Brain microvascular endothelial cell (primary cell): ENCODE data around the gene ACSBG1.

ENCODE experiments used
- DNase-seq: peaks from one replicate; pipeline ENCODE4 v3.0.0-alpha.2; 2020
- H3K27ac ChIP-seq: fragments of 250-450 bp; sonication (Bioruptor Pico); 2 replicates; pipeline ENCODE4 v1.5.1; 2020; ENCODE audit warnings: mild to moderate bottlenecking, moderate library complexity
- H3K27me3 ChIP-seq: fragments of 250-450 bp; sonication (Bioruptor Pico); replicated peaks from 2 replicates; pipeline ENCODE4 v1.5.1; 2020; ENCODE audit warnings: mild to moderate bottlenecking
- H3K36me3 ChIP-seq: fragments of 250-450 bp; sonication (Bioruptor Pico); replicated peaks from 2 replicates; pipeline ENCODE4 v1.5.1; 2020; ENCODE audit warnings: mild to moderate bottlenecking
- H3K4me3 ChIP-seq: 2 replicates; pipeline ENCODE4 v1.5.1; 2011; ENCODE audit warnings: low read depth, mild to moderate bottlenecking, control low read depth, low read length, moderate library complexity
- in situ Hi-C: cut with HindIII; loops from 2 replicates; pipeline ENCODE4 v1.10.0; 2017; ENCODE audit warnings: low sequenced_read_pairs, low pct_ligation_motif_present
- TF ChIP-seq, protein P1 (sequence below): IDR thresholded peaks from 2 replicates; pipeline ENCODE4 v1.5.1; 2011; ENCODE audit warnings: low read depth, mild to moderate bottlenecking, moderate library complexity, low read length, control low read depth, inconsistent platforms; ENCODE audit errors: missing control alignments

The ACSBG1 gene

DNA sequence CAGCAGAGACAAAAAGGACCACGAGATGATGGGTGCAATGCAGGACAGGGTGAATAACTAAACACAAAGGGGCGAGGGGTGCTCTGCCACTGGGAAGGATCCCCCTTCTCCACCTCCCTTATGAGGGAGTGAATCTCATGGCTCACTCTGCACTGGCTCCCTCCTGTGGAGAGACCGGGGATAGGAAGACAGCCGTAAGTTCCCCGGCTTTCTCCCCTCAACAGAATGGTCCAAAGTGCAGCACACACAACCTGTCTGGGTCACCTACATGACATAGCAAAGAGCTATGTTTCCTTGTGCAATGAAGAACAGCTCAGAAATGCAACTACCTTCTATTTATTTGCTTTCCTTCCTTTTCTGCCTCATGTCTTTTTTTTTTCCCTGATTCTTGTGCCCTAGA is 7.8 kb upstream of the ACSBG1 start:
- TF ChIP-seq, protein P1, sequence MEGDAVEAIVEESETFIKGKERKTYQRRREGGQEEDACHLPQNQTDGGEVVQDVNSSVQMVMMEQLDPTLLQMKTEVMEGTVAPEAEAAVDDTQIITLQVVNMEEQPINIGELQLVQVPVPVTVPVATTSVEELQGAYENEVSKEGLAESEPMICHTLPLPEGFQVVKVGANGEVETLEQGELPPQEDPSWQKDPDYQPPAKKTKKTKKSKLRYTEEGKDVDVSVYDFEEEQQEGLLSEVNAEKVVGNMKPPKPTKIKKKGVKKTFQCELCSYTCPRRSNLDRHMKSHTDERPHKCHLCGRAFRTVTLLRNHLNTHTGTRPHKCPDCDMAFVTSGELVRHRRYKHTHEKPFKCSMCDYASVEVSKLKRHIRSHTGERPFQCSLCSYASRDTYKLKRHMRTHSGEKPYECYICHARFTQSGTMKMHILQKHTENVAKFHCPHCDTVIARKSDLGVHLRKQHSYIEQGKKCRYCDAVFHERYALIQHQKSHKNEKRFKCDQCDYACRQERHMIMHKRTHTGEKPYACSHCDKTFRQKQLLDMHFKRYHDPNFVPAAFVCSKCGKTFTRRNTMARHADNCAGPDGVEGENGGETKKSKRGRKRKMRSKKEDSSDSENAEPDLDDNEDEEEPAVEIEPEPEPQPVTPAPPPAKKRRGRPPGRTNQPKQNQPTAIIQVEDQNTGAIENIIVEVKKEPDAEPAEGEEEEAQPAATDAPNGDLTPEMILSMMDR, result peak; percentile 73
- Histone ChIP-seq H3K4me3 (no peak overlapping the region), H3K36me3 (no peaks in the 10 kb centered on the region), H3K27me3 (no peaks in the 10 kb centered on the region), H3K27ac (no peak overlapping the region)
- in situ Hi-C loops, result no loop called here
- DNase-seq, result no peak

DNA sequence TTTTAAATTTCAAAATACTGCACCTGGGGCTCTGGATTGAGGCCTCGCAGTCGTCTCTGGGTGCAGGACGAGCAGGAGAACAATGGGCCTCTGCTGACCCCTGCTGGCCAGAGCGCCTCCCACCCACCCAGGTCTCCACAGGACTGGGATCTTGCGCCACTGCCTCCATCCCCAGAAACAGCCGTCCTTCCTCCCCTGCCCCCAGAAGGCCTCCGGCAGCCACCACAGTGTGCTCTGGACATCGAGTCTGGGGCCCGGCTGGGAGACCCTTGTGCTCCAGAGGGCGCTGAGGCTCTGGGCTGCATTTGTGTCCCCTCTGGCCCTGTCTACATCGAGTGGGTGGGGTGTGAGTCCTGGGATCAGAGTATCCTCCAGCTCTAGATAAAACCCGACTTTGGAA is 6.7 kb upstream of the ACSBG1 start:
- peak; percentile 77 for DNase-seq
- Histone ChIP-seq H3K27me3 (no peaks in the 10 kb centered on the region), H3K36me3 (no peaks in the 10 kb centered on the region), H3K27ac (no peak overlapping the region), H3K4me3 (no peak overlapping the region)
- in situ Hi-C loops, result no loop called here
- TF ChIP-seq, protein P1, result peak; percentile 95

DNA sequence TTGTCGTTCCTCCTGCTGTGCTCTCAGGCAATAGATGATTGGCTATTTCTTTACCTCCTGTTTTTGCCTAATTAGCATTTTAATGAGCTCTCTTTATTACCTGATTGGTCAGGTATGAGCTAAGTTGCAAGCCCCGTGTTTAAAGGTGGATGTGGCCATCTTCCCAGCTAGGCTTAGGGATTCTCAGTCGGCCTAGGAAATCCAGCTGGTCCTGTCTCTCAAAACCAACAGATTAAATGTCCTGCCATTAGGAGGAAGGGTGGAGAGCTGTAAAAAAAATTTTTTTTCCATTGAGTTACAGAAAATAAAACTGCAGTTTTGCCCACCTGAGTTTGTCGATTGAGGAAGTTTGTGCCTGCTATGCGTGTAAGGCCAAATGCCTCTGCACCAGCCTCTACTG is 5.4 kb upstream of the ACSBG1 start:
- no peak for DNase-seq
- in situ Hi-C loops, result no loop called here
- H3K36me3 ChIP-seq, result no peaks in the 10 kb centered on the region
- H3K27ac ChIP-seq, result no peak overlapping the region
- TF ChIP-seq, protein P1, result no peak
- H3K4me3 ChIP-seq, result no peak overlapping the region
- H3K27me3 ChIP-seq, result peaks cover 4% of the 10 kb centered on the region

DNA sequence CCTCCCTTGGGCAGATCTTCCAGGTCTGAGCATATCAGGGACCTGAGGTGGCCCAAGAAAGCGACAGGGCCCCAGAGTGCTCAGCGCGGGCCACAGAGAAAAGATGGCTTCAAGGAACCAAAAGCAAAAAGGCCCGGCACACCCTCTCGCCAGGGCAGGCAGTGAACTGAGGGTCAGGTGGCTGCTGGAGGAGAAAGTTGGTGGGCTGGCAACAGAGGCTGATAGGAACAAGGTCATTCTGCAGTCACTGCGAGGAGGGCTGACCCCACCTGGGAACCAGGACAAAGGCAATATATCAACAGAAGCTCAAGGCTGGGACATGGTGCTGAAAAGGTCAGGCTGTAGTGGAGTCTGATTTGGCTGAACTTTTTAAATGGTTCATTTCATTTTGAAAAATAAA is 2.8 kb upstream of the ACSBG1 start:
- TF ChIP-seq, protein P1, result no peak
- DNase-seq, result no peak
- H3K27ac ChIP-seq, result no peak overlapping the region
- no peak overlapping the region for H3K4me3 ChIP-seq
- in situ Hi-C loops, result no loop called here
- H3K27me3 ChIP-seq, result peaks cover 10% of the 10 kb centered on the region
- no peaks in the 10 kb centered on the region for H3K36me3 ChIP-seq

DNA sequence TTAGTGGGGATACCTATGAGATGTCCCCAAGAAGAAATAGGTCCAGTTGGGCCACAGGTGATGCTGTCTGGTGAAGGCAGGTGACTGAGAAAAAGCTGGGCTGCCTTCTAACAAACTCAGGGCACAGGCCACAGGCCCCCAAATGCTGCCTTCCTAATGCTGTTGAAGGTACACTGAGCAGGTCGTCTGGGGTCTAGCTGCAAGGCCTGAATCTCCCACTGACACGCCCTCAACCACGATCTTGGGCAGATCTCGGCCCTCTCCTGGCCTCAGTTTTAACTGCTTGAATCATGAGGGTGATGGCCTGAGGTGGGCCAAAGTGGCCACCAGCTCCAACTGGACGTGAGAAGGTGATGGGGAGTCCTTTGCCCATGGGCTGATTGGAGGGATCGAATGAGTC is 2.1 kb upstream of the ACSBG1 start:
- in situ Hi-C loops, result no loop called here
- Histone ChIP-seq H3K4me3 (no peak overlapping the region), H3K36me3 (no peaks in the 10 kb centered on the region), H3K27me3 (peaks cover 10% of the 10 kb centered on the region), H3K27ac (no peak overlapping the region)
- no peak for DNase-seq
- TF ChIP-seq, protein P1, result no peak

DNA sequence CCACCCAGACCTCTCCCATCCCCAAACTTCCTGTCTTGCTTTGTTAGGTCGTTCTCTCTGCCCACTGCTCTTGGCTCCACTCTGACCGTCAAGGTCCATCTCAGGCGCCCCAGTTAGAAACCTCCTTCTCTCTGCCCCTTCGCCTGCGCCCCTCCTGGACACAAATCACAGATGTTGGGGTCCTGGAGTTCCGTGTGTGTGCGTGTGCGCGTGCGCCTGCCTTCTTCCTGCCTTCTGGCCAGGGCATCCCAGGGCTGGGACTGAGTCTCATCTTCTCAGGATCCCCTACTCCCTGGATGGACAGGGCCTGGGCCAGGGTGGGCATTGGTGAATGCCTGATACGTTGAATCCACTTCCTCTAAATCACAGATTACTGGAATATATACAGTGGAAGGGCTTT is 869 bp downstream of the ACSBG1 start:
- Histone ChIP-seq H3K27ac (no peak overlapping the region), H3K27me3 (peaks cover 10% of the 10 kb centered on the region), H3K36me3 (no peaks in the 10 kb centered on the region), H3K4me3 (no peak overlapping the region)
- TF ChIP-seq, protein P1, result no peak
- in situ Hi-C loops, result no loop called here
- DNase-seq, result no peak
